ENCODE results near the gene OR51E2.
"Not testable (repeated sequence)": the region's sequence is repeated elsewhere in the genome, so short reads cannot be mapped to it uniquely, and the experiment has no call there.

The OR51E2 gene, protein sequence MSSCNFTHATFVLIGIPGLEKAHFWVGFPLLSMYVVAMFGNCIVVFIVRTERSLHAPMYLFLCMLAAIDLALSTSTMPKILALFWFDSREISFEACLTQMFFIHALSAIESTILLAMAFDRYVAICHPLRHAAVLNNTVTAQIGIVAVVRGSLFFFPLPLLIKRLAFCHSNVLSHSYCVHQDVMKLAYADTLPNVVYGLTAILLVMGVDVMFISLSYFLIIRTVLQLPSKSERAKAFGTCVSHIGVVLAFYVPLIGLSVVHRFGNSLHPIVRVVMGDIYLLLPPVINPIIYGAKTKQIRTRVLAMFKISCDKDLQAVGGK

DNA sequence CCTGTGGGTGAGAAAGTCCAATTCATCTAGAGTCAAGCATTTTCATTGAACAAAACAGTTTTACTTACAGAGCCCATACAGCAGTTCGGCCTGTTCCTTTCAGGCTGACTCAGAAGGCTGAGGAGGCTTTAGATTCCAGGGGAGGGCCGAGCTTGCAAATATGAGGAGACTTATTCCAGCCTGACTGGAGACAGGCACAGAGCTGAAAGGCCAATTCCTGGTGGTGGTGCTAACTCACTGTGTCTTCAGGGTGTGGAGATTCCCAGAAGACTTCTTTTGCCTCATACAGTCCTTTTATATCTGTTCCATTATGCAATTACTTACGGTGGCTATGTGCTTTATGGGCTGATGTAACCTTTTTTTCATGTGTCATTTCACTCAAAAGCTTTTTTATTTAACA, at the start of gene OR51E2:
Gene OR51E2 (minus strand): TSS at position 269 of the 400 bp plus-strand sequence. CDS start 15,142 bp downstream, outside the sequence.
- DNase-seq (ENCODE audit: low read depth in 2 of 2), result no peak

DNA sequence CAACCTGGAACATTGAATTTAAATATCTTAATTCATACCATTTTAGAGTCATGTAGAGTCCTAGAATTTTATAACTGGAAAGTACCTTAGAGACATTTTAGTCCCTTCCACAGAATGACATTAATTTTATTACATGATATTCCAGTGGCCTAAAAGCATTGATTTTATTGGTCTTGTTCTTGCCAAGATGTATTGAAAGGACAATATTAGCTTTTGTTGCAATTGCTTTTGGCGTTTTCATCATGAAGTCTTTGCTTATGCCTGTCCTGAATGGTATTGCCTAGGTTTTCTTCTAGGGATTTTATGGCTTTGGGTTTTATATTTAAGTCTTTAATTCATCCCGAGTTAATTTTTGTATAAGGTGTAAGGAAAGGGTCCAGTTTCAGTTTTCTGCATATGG, 43.1 kb upstream of the OR51E2 start:
- DNase-seq (ENCODE audit: low read depth in 2 of 2), result no peak

DNA sequence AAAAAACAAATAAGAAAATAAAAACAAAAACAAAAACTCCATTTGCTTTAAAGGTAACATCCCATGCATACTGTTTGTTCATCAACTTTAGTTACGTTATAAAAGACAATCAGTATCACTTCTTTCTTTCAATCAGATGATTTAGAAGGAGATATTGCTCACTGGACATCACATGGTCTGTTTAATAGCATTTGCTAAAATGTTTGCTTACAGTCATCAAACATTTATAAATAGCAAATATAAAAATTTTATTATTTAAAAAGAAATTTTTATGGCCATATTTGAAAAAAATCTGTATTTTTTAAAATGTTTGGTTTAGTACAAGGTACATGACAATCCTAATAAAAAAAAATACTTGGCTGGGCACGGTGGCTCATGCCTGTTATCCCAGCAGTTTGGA, 29.5 kb upstream of the OR51E2 start:
- no peak for DNase-seq (ENCODE audit: low read depth in 2 of 2)

DNA sequence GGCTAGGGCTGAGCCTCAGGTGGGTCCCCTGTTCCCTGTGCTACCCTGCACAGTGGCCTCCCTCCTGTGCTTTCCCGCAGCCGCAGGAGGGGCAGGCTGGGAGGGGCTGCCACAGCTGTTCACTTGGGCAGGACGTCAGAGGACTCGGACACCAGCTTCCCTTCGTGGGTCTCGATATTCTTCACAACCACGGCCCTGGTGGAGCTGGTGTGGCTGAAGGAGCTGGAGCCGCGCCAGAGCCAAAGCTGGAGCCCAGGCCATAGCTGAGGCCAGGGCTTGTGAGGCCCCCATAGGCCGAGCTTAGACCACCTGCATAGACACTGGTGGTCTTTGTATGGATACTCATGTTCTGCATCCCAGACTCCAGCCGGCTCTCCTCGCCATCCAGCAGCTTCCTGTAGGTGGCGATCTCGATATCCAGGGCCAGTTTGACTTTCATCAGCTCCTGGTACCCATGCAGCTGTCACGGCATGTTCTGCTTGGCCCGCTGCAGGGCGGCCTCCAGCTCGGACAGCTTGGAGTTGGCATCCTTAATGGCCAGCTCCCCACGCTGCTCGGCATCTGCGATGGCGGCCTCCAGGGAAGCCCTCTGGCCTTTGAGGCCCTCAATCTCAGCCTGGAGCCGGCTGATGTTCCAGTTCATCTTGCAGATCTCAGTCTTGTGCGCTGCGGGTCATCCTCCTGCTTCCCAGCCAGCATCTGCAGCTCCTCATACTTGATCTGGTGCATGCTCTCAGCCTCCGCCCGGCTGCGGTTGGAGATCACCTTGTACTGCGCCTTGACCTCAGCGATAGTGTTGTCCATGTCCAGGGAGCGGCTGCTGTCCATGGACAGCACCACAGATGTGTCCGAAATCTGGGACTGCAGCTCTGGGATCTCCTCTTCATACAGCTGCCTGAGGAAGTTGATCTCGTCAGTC, 25.2 kb upstream of the OR51E2 start:
- not testable (repeated sequence) for DNase-seq (ENCODE audit: low read depth in 2 of 2)

DNA sequence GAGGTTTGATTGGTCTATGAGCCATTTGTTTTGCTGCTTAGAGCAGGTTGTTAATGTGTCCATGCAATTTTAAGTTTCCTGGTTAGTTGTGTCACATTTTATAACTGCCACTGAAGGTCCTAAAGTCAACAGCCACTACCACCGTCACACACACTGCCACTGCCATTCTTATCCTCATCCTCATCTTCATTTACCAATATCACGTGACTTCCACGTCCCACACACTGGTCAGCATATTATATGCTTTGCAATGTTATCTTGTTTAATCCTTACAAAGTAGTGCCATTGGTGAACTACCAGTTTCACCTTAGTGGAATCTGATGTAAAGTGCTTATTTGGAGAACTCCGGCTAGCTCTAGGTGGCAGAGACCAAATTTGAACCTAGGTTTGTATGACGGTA, 16.6 kb upstream of the OR51E2 start:
- no peak for DNase-seq (ENCODE audit: low read depth in 2 of 2)

DNA sequence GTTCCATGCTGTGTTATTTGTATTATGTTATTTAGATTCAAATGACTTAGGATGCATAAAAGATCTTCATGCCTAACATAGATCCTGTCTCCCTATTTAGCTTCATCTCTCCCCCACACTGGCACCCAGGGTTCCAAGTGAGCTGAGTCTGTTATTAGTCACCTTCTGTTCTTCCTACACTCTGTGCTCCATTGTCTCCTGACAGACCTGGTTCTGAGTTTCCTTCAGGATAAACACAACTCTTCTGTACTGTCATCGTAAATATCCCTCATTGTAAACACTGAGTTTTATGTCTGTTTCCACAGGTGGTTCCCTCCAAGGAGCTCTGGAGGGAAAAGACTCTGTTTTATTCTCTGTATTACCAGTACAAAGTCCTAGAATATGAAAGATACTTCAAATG, 15.6 kb upstream of the OR51E2 start:
- no peak for DNase-seq (ENCODE audit: low read depth in 2 of 2)

DNA sequence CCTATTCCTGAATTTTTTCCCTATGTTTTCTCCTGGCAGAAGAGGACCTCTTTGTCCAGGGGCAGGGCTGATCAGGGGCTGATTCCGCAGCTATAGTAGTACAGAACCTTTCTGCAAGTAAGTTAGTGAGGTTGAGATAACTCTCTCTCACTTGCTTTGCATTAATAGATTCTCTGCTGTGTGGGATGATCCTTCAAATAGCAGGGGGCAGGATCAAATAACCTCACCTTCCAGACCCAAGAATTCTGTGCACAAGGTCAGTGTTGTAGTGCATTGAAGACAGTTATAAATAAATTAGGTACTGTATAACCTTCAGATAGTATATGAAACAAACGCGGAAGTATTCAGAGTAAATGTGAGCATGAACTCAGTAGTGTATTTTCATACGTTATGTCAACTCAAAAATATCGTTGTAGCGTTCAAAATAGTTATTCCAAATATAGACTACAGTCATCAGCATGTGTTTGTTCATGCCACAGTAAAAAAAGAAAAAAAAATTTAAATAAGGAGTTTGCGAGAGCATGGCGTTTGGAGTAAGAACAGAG, 7.2 kb upstream of the OR51E2 start:
- no peak for DNase-seq (ENCODE audit: low read depth in 2 of 2)

DNA sequence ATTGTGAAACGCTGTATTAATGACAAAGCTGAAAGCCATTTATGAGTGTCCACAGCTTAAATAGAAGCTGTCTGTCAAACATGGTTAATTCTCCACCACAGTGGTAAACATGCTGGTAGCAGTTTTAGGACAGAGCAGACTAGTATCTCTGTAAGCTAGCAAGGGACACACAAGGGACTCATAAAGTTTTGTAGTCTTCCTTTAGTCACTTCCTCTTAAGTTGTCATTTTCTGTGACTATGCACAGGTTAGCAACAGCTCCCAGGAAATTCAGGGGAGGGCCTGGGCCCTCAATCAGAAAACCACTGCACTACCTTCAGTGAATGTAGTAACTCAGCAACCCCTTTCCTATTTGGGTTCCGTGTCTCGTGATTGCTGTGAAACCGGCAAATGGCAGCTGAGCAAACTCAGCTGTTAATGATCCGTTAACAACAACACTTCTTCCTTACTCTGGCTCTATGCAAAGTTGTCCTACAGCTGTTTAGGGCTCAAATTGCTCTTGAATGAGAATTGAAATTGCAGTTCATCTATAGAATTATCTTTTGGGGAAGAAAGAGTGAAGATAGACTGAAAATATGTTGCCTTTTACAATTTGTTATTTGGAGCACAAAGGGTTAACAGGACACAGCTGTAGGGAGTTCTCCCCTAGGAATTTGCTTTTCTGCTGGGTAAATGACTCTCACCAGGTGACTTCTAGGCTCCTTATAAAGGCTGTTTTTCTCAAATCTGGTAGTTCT, 6.6 kb upstream of the OR51E2 start, which contains the start of gene MMP26:
Gene MMP26 (plus strand): TSS at position 731 of the 736 bp plus-strand sequence.
- no peak for DNase-seq (ENCODE audit: low read depth in 2 of 2)

DNA sequence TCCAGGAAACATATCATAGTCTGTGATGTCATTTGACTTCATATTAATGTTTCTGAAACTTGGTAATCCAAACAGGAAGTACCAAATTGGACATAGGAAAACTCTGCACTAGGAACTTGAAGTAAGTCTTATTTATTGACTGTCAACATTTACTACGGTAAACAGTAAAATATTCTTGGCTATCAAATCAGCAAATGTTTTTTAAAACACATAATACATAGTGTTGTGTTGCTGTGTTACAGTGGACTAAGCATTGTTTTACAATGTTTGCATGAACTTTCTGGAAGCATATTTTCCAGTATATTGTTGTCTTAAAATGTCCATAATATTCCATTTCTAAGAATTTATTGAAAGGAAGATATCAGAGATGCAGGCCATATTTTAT, 2.8 kb upstream of the OR51E2 start:
- DNase-seq (ENCODE audit: low read depth in 2 of 2), result no peak

DNA sequence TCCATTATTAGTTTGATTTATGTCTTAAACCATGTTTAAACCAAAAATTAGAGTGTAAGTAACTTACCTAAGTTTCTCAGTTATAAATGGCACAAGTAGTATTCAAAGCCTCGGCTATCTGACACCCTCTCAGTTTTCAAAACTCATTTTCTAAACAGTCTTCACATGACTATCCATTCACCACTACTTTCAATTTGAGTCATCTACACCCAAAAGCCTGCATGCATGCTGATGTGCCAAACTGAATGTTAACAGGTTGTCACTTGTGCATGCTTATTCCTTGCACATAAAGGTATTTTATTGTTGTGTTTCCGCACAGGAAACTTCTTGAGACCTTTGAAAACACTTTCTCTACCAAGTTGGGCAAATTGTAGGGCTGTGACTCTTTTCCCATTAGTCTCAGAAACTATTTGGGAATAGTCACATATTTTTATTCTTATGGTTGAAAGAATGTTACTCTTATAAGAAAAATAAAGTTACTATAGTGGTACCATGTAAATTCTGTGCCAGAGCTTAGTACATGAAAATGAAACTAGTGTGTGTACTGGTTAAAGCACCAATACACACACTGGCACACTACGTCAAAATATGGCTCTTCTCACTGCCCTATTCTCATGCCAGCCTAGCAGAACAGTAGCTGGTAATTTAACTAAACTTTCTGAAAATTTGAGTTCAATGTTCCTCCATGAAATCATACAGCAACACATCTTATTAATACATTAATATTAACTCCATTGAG, 2.2 kb upstream of the OR51E2 start:
- no peak for DNase-seq (ENCODE audit: low read depth in 2 of 2)

DNA sequence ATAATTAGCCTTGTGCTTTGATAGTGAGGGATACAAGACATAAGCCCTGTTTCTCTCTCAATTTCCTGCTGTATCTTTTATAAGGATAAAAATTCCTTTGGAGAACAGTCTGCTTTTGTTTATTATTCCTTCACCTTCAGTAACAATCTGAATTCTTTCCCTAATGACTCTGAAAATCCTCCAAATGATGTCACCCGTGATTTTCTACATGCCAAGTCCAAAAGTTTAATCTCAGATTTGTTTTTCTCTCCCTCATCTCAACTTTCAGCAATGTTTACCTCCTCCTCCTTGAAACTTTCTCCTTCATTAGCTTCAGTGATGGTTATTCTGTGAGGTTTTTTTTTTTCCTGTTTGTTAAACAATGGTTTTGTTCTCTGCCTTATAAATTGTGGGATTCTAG, 2.2 kb downstream of the OR51E2 start:
- no peak for DNase-seq (ENCODE audit: low read depth in 2 of 2)

DNA sequence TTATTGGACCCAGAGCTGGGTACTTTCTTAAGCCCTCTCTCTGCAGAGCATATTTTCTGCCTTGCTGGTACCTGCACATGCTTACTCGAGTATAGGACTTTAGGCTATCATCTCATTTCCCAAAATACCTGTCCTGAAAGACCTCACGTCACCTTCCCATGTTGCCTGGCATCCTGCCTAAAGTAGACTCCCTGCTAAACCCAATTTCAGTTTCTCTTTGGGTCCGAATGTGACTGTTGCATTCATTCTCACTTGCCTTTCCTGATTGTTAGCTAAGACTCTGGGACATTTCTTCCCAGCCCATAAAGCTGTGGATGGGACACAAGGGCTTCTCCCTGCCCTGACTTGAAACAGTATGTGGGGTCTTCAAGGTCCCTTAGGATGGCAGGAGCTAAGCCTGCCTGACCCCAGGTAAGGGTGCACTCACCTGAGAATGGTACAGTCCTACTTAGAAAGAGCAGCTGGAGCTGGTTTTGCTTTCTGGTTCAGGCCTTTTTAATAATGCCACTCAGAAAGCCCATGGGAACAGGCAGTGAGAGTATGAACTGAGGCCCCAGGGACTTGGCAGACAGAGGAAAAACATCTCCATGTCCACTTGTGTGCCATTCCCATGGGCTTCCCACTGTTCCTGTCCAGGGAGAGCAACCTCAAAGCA, 12.9 kb downstream of the OR51E2 start:
- DNase-seq (ENCODE audit: low read depth in 2 of 2), result no peak

DNA sequence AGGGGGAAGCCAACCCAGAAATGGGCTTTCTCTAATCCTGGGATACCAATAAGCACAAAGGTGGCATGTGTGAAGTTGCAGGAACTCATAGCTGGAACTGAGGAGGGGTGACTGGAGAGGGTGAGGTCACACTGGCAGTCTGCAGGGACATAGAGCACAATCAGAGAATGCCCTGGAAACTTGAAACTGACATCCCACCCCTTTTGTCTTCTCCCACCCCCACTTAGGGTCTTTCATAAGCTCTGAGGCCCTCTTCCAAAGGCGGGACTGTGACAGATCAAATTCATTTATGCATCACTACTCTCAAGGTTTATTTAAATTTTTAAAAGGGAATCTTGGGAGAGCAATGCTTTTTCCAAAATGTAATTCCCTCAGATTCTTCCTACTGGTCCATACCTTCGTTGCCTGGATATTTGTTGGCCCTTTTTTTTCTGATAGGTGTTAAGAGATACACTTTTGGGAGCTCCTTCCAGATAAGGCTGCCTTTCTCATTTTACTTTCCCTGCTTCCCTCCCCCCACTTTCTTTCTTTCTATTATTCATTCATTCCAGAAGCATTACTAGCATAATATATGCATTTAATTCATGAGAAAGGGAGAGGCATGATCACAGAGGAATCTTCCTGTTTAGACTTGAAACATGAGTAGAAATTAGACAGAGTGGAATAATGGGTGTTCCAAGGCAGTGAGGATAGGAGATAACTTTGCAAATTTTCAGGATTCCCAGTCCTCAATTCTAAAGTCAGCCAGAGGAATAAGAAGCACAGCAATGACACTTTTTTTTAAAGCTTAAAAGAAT, 14.8 kb downstream of the OR51E2 start:
- no peak for DNase-seq (ENCODE audit: low read depth in 2 of 2)

DNA sequence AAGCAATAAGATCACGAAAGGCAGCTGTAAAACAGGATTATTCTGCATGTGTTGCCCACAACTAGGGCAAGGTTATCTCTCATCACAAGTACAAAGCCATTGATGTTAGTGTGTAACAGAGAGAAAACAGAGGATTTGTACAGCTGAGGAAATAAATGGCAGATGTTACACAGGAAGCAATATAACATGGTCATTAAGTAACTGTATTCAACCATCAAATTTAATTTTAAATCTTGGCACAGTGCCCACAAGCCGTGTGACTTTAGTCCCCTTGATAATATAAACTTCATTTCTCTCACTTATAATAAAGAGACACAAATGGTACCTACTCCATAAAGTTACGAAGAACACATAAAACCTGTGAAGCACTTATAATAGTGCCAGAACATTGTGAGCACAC, 17.3 kb downstream of the OR51E2 start:
- DNase-seq (ENCODE audit: low read depth in 2 of 2), result no peak

DNA sequence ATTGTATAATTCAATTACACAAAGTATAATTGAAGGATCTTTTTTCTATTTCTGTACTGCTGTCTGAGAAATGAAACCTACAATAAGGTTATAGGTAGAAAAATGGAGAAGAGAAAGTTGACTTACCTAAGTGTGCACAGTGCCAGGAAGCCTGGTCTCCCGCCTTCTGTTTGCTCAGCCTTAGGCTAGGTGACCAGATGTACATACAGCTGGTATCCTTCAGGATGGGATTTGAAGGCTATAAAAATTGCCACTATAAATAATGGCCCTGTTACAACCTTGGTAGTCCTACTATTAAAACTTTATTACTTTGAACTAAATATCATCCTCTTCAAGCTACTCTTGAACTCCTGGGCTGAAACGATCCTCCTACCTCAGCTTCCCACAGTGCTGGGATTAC, 19.7 kb downstream of the OR51E2 start:
- DNase-seq (ENCODE audit: low read depth in 2 of 2), result no peak

DNA sequence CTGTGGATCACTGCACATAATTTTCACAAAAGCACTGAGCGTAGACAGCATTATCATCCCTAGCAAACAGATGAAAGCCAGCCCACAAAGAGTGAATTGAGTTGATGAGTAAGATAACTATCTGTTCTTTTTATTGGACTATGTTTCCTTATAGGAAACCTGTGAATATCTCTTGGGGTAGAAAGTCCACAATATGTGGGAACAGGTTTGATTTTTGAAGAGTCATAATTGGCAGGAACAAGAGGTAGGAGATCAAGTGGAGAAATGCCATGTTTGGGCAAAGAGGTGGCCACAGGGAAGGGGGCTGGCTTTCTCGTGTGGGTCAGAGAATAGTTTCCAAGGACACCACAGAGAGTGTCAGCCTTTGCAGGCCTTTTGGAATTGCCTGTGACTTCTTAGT, 23.9 kb downstream of the OR51E2 start:
- DNase-seq (ENCODE audit: low read depth in 2 of 2), result no peak

DNA sequence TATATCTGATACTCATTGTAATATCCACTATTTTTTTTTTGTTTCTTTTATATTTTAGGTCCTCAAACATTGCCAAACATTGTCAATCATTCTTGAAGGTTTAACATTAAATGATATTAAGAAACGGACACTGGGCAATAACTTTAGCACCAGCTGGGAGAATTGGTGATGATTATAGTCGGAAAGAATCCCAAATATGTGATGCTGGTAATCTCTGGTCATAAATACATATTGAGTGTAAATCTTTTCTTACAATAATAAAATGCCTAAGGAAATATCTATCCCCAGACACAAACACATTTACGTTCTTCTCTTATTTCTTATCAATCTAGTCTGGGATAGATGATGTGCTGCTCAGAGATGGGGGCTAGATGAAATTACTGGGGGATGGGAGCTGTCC, 25.2 kb downstream of the OR51E2 start:
- no peak for DNase-seq (ENCODE audit: low read depth in 2 of 2)

DNA sequence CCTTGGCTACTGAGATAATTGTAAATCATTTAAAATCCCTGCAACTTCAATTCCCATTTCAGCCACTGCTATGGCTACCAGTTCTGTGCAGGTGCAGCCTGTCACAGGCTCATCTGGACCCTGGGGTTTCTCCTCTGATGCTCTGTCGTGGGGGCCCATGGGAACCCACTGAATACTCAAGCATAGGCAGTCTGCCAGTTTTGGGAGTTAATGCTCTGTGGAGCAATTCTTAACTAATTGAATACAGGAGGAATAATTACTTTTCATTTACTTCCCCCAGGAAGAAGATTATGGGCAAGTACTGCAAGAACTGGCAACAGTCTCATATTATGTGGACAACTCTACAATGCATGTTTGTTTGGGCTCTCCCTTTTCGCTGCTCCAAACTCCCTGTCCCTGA, 25.9 kb downstream of the OR51E2 start:
- no peak for DNase-seq (ENCODE audit: low read depth in 2 of 2)

DNA sequence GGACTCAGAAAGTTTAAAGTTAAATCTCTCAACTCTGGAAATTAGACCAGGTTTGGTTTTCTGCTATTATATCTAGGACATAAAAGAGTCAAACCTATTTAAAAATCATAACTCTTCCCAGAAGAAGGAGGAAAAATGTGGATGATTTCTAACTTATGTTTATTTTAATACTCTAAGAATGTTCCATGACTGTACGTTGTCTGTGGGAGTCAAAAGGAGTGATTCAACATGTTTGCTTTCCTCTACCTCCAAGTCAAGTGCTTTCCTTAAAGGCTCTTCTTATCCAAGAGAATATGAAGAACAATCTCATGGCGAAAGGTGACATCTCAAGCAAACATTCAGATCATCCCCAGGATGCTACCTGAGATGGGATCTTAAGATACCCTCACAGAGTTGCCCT, 32.2 kb downstream of the OR51E2 start:
- DNase-seq (ENCODE audit: low read depth in 2 of 2), result no peak

DNA sequence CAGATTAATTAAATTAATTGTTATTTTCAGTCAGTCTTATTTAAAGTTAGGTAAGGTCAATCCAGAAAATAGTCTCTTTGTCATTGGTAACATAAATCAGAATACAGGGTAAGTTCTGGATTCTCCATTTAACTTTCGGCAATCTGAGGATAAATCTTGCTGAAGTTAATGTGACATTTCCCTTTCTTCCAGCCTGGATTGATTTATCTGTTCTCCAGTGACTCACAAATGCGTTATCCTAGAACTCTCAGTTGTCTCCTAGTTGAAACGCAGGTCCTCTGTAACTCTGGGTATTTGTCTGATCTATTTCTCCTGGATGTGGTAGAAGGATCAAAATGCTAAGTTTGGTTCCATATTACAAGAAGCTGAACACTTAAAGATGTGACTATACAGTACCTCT, 32.9 kb downstream of the OR51E2 start:
- DNase-seq (ENCODE audit: low read depth in 2 of 2), result no peak
